C4-2B (cell line): ENCODE measurements around the gene TNFRSF21.

Experiments used
- H3K27ac ChIP-seq: fragments of 450-650 bp; 2 replicates; pipeline ENCODE4 v1.5.1; 2017
- ZFX ChIP-seq: fragments of 450-650 bp; IDR thresholded peaks from 2 replicates; pipeline ENCODE4 v1.6.1; 2017
- TF ChIP-seq, protein P1 (sequence below): fragments of 450-650 bp; conservative IDR thresholded peaks from 2 replicates; pipeline ENCODE4 v1.5.1; 2017; ENCODE audit warnings: mild to moderate bottlenecking

The TNFRSF21 gene

GRCh38 chr6:47182291-47182957, 127.3 kb downstream of the TNFRSF21 start:
- peak overlapping the region; percentile 59 for H3K27ac ChIP-seq
- TF ChIP-seq, protein P1, sequence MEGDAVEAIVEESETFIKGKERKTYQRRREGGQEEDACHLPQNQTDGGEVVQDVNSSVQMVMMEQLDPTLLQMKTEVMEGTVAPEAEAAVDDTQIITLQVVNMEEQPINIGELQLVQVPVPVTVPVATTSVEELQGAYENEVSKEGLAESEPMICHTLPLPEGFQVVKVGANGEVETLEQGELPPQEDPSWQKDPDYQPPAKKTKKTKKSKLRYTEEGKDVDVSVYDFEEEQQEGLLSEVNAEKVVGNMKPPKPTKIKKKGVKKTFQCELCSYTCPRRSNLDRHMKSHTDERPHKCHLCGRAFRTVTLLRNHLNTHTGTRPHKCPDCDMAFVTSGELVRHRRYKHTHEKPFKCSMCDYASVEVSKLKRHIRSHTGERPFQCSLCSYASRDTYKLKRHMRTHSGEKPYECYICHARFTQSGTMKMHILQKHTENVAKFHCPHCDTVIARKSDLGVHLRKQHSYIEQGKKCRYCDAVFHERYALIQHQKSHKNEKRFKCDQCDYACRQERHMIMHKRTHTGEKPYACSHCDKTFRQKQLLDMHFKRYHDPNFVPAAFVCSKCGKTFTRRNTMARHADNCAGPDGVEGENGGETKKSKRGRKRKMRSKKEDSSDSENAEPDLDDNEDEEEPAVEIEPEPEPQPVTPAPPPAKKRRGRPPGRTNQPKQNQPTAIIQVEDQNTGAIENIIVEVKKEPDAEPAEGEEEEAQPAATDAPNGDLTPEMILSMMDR: no peak
- no peak for TF ChIP-seq ZFX

DNA sequence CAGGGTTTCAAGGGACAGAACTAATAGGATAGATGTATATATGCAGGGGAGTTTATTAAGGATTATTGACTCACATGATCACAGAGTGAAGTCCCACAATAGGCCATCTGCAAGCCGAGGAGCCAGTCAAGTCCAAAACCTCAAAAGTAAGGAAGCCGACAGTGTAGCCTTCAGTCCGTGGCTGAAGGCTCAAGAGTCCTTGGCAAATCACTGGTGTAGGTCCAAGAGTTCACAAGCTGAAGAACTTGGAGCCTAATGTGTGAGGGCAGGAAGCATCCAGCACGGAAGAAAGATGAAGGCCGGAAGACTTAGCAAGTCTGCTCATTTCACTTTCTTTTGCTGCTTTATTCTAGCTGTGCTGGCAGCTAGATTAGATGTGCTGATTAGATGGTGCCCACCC, 128.0 kb downstream of the TNFRSF21 start:
- TF ChIP-seq ZFX: no peak
- TF ChIP-seq, protein P1: no peak
- no peak overlapping the region; the same call in 1 of the 2 replicates for H3K27ac ChIP-seq
